Thoracic aorta (tissue), 2 donors: ENCODE data around the gene BET1L. TPM values are rescaled to one million over a fixed set of nuclear protein-coding genes. Genes with fewer than 3 reads are reported as not detected.
"Not testable (repeated sequence)": the region's sequence is repeated elsewhere in the genome, so short reads cannot be mapped to it uniquely, and the experiment has no call there.

ENCODE experiments used
- ATAC-seq: fragments of 150-250 bp; one replicate; pipeline ENCODE4 v1.8.0; 2017; ENCODE audit warnings: low read depth; ENCODE audit not compliant: insufficient number of reproducible peaks, low FRiP score
- DNase-seq: peaks from one replicate; pipeline ENCODE4 v3.0.0-alpha.2; 2020; ENCODE audit warnings: low spot score
- H3K27ac ChIP-seq, 2 donors: fragments of 200-600 bp; sonication (generic); 1 replicate in 1 of 2; 2 replicates in 1 of 2; pipeline ENCODE4 v1.5.1; 2016; ENCODE audit warnings: mild to moderate bottlenecking in 2 of 2, moderate library complexity in 2 of 2
- H3K27me3 ChIP-seq: fragments of 200-600 bp; sonication (generic); replicated peaks from 2 replicates; pipeline ENCODE4 v1.6.0; 2016; ENCODE audit warnings: mild to moderate bottlenecking; ENCODE audit not compliant: insufficient read depth
- H3K36me3 ChIP-seq: fragments of 200-600 bp; sonication (generic); one replicate; pipeline ENCODE4 v1.5.1; 2016
- H3K4me1 ChIP-seq, 2 donors: fragments of 200-600 bp; sonication (generic); 1 replicate in 1 of 2; 2 replicates in 1 of 2; pipeline versions ENCODE4 v1.5.1 to v1.6.0; 2016; ENCODE audit warnings: low read depth in 2 of 2, mild to moderate bottlenecking in 1 of 2; ENCODE audit not compliant: control insufficient read depth in 1 of 2
- H3K4me3 ChIP-seq: fragments of 200-600 bp; sonication (generic); 2 replicates; pipeline ENCODE4 v1.5.1; 2016; ENCODE audit warnings: mild to moderate bottlenecking
- H3K9me3 ChIP-seq: fragments of 200-600 bp; sonication (generic); 2 replicates; pipeline ENCODE4 v1.5.1; 2016
- total RNA-seq, 2 donors: library from RNA; depleted of rRNA; stranded (reverse); fragments of >200 nt; gene quantifications; one replicate each; pipeline versions ENCODE4 v1.1.0 to v1.2.3, GENCODE V29; 2016
- TF ChIP-seq, protein P1 (sequence below): fragments of 200-600 bp; sonication (generic); IDR thresholded peaks from one replicate; pipeline ENCODE4 v1.5.1; 2019; ENCODE audit warnings: antibody characterized with exemption

The BET1L gene
- total RNA-seq, 2 donors from 2014 or later, result 38.7 to 42.7 TPM

DNA sequence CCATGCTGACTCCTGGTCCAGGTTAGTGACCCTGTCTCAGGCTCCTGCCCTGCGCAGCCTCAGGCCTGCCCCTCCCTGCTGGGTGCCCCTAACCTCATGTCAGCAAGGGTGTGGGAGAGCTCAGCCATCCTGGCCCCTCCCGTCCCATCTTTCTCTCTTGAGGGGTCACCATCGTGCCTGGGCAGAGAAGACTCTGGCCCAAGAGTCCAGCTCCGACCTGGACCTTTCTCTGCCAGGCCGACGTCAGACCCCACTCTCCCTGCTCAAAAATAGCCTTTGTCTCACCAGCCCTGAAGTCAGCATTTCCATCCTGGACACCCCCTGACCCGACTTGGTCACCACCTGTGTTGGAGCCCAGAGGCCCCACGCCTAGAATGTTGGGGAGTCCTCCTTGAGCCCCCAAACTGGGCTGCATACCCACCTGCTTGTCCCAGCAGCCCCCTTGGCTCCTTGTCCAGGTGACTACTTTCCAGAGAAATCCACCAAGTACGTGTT lies 9.4 kb downstream of the BET1L start:
- Histone ChIP-seq H3K27ac (no peak overlapping the region), H3K9me3 (no peaks in the 10 kb centered on the region), H3K27me3 (no peaks in the 10 kb centered on the region), H3K4me3 (no peak overlapping the region), H3K4me1 (no peaks in the 10 kb centered on the region), H3K36me3 (peaks cover 9% of the 10 kb centered on the region)
- TF ChIP-seq, protein P1, sequence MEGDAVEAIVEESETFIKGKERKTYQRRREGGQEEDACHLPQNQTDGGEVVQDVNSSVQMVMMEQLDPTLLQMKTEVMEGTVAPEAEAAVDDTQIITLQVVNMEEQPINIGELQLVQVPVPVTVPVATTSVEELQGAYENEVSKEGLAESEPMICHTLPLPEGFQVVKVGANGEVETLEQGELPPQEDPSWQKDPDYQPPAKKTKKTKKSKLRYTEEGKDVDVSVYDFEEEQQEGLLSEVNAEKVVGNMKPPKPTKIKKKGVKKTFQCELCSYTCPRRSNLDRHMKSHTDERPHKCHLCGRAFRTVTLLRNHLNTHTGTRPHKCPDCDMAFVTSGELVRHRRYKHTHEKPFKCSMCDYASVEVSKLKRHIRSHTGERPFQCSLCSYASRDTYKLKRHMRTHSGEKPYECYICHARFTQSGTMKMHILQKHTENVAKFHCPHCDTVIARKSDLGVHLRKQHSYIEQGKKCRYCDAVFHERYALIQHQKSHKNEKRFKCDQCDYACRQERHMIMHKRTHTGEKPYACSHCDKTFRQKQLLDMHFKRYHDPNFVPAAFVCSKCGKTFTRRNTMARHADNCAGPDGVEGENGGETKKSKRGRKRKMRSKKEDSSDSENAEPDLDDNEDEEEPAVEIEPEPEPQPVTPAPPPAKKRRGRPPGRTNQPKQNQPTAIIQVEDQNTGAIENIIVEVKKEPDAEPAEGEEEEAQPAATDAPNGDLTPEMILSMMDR, result no peak
- ATAC-seq (no peak), DNase-seq (no peak)

DNA sequence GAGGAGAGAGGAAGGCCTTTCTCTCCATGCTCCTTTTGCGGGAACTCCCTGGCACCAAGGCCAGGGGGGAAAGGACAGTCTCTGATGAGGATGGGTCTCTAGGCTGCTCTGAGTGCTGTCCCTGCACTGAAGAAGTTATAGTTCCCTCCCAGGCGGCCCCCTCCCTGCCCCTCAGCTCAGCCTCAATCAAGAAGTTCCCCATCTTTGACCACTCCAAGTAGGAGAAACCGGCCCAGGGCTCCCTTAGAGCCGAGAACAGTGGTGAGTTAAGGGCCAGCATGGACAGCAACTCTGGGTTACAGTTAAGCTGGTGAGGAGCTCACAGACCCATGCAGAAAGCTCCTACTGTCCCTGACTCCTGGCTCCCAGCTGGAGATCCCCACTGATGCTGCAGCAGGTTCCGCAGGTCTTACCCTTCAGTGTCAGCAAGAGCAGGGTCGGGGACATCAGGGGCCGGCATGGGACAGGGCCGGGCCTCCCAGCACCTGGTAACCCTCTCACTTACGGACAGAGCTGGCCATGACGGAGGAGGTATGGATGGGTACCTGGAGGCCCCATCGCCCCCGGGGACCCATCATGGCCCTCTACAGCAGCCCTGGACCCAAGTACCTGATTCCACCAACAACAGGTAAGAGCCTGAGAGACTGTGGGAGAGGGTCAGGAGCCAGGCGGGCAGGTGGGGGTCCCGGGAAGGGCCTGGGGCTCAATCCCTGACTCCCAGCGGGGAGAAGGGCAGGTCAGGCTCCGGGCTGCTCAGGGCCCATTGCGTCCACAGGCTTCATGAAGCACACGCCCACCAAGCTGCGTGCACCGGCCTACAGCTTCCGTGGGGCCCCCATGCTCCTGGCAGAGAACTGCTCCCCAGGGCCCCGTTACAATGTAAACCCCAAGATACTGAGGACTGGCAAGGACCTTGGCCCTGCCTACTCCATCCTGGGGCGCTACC lies 10.1 kb downstream of the BET1L start:
- Histone ChIP-seq H3K27ac (no peak overlapping the region), H3K4me3 (no peak overlapping the region), H3K4me1 (no peaks in the 10 kb centered on the region), H3K36me3 (peaks cover 9% of the 10 kb centered on the region), H3K9me3 (no peaks in the 10 kb centered on the region), H3K27me3 (no peaks in the 10 kb centered on the region)
- no peak for ATAC-seq
- no peak for DNase-seq
- TF ChIP-seq, protein P1, result no peak

DNA sequence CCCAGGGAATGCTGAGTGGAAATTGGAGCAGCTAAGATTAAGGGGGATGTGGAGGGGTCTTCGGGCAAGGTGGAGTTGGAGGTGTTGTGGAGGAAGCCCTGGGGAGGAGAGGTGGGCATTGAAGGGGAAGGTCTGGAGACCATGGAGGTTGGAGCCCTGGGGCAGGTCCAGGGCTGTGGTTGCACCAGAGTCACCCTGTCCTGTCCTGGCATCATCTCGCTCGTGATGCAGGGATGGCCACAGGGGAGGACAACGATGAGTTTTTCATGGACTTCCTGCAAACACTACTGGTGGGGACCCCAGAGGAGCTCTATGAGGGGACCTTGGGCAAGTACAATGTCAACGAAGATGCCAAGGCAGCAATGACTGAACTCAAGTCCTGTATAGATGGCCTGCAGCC lies 13.7 kb downstream of the BET1L start:
- not testable (repeated sequence) for H3K36me3 ChIP-seq, H3K4me1 ChIP-seq, H3K4me3 ChIP-seq, H3K27me3 ChIP-seq, H3K9me3 ChIP-seq, H3K27ac ChIP-seq, DNase-seq, ATAC-seq

- not testable (repeated sequence) for H3K4me3 ChIP-seq, H3K27me3 ChIP-seq, H3K9me3 ChIP-seq, H3K36me3 ChIP-seq, ATAC-seq, DNase-seq, H3K27ac ChIP-seq, H3K4me1 ChIP-seq
These were observed 14.5 kb downstream of the BET1L start, which contains the start of gene SCGB1C1 for GRCh38 chr11:192674-193128. Gene SCGB1C1, plus strand, starts transcription at chr11:193078. Its CDS starts 22 bp downstream, at chr11:193100.

- not testable (repeated sequence) for H3K27ac ChIP-seq, H3K4me3 ChIP-seq, H3K36me3 ChIP-seq, DNase-seq, H3K27me3 ChIP-seq, H3K4me1 ChIP-seq, H3K9me3 ChIP-seq, ATAC-seq
- TF ChIP-seq, protein P1, result peak; percentile 13
These were observed 15.4 kb downstream of the BET1L start for GRCh38 chr11:191490-192478.

DNA sequence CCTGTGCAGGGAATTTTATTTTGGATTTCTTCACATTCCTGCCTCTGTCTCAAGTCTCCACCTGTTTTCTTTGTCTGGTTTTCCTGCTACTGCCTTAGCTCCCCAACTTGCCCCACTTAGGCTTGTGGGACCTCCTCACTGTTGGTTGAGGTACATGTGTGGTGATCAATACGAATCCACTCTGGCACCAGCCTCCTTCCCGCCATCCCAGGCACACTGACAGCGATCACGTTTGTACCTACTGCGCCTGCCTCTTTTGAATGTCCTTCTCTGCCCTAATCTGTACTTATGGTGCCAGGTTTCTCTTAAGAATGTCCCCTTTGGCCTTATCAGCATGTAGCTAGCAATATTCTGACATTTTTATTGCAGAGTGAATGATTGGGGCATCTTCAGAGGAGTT lies 16.7 kb downstream of the BET1L start:
- H3K27ac ChIP-seq, H3K27me3 ChIP-seq, DNase-seq, H3K9me3 ChIP-seq, ATAC-seq, H3K4me3 ChIP-seq, H3K4me1 ChIP-seq, H3K36me3 ChIP-seq: not testable (repeated sequence)
